Neural cell (in vitro differentiated cells): Measurements from ENCODE around the gene CYB5A.

Source experiments
- CTCF ChIP-seq: fragments of 450-650 bp; IDR thresholded peaks from 2 replicates; pipeline ENCODE4 v1.5.1; 2014; ENCODE audit warnings: antibody characterized with exemption, mild to moderate bottlenecking, moderate library complexity; ENCODE audit not compliant: poor library complexity, severe bottlenecking
- EP300 ChIP-seq: fragments of 450-650 bp; conservative IDR thresholded peaks from 2 replicates; pipeline ENCODE4 v1.6.1; 2014; ENCODE audit warnings: antibody characterized with exemption, mild to moderate bottlenecking, moderate library complexity; ENCODE audit not compliant: poor library complexity, severe bottlenecking
- EZH2 ChIP-seq: fragments of 200-600, 300-800 bp; shearing (Covaris generic), sonication (generic); IDR thresholded peaks from 2 replicates; pipeline ENCODE4 v1.6.1; 2014; ENCODE audit warnings: antibody characterized with exemption, low read length, borderline replicate concordance, mild to moderate bottlenecking; ENCODE audit not compliant: insufficient read depth, poor library complexity, severe bottlenecking
- MXI1 ChIP-seq: fragments of 450-650 bp; conservative IDR thresholded peaks from 2 replicates; pipeline ENCODE4 v1.6.1; 2014; ENCODE audit warnings: antibody characterized with exemption, mild to moderate bottlenecking; ENCODE audit not compliant: poor library complexity, severe bottlenecking
- POLR2AphosphoS5 ChIP-seq: IDR thresholded peaks from 2 replicates; pipeline ENCODE4 v1.6.1; 2012
- REST ChIP-seq: IDR thresholded peaks from 2 replicates; pipeline ENCODE4 v1.6.1; 2012; ENCODE audit warnings: borderline replicate concordance
- SMC3 ChIP-seq: fragments of 450-650 bp; conservative IDR thresholded peaks from 2 replicates; pipeline ENCODE4 v1.6.1; 2014; ENCODE audit warnings: antibody characterized with exemption, mild to moderate bottlenecking, moderate library complexity; ENCODE audit not compliant: poor library complexity

GRCh38 chr18:74289137-74289536 is 2.6 kb downstream of the CYB5A start:
- TF ChIP-seq REST (no peak), CTCF (no peak), SMC3 (no peak), MXI1 (no peak), EP300 (no peak), POLR2AphosphoS5 (no peak), EZH2 (no peak)
